ENCODE data around the gene KRT80. TPM values are rescaled to one million over a fixed set of nuclear protein-coding genes. Genes with fewer than 3 reads are reported as not detected.

Gene KRT80
- total and polyA plus RNA-seq, 3 donors from 2014 or later, result 0.50 to 1.0 (median 0.94) TPM

DNA sequence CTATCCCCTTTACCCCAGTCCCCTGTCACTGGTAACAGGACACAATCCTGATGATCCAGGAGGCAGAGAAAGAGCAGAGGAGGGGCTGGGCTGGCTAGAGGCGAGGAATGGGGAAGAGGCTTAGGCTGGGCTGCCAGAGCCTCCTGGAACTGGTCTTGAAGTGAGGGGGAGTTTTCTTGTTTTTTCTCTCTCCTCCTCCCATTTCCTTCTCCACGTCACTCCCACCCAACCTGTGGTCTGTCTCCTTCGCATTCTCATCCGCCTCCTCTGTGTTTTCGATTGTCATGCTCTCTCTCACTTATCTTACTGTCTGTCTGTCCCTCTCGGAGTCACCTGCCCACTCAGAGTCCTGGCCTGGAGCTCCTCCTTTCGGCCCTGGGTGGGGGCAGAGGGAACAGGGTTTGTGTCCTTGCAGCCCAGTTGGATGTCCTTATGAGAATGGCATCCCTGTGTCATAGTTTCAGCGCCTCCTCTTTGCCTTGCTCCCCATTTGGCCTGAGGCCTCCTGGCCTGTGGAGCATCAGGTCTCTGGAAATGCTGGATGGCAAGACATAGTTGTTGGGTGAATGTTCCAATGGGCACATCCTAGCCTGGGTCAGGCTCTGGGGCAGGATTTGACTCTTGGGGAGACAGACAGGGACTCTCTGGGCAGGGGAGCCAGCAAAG is 3.4 kb upstream of the KRT80 start:
- no peaks in the 10 kb centered on the region for H3K9me3 ChIP-seq
- H3K27me3 ChIP-seq, result no peaks in the 10 kb centered on the region
- no peak for TF ChIP-seq POLR2A (IDR thresholded peaks at IDR 0.05)
- TF ChIP-seq, protein P1, sequence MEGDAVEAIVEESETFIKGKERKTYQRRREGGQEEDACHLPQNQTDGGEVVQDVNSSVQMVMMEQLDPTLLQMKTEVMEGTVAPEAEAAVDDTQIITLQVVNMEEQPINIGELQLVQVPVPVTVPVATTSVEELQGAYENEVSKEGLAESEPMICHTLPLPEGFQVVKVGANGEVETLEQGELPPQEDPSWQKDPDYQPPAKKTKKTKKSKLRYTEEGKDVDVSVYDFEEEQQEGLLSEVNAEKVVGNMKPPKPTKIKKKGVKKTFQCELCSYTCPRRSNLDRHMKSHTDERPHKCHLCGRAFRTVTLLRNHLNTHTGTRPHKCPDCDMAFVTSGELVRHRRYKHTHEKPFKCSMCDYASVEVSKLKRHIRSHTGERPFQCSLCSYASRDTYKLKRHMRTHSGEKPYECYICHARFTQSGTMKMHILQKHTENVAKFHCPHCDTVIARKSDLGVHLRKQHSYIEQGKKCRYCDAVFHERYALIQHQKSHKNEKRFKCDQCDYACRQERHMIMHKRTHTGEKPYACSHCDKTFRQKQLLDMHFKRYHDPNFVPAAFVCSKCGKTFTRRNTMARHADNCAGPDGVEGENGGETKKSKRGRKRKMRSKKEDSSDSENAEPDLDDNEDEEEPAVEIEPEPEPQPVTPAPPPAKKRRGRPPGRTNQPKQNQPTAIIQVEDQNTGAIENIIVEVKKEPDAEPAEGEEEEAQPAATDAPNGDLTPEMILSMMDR (IDR thresholded peaks at IDR 0.05), result no peak
- peaks cover 29% of the 10 kb centered on the region for H3K4me1 ChIP-seq
- no peaks in the 10 kb centered on the region for H3K36me3 ChIP-seq (ENCODE audit: low read depth, missing control alignments)
- DNase-seq, result peak; percentile 41
- intact Hi-C loops (cut with DNase I; ENCODE audit: low total_unique reads), result no loop called here
- H3K4me3 ChIP-seq, result no peak overlapping the region
- 61 to 86% methylated on average over 8 of the region's 8 CpGs for WGBS, 2 donors
- no peak overlapping the region for H3K27ac ChIP-seq

DNA sequence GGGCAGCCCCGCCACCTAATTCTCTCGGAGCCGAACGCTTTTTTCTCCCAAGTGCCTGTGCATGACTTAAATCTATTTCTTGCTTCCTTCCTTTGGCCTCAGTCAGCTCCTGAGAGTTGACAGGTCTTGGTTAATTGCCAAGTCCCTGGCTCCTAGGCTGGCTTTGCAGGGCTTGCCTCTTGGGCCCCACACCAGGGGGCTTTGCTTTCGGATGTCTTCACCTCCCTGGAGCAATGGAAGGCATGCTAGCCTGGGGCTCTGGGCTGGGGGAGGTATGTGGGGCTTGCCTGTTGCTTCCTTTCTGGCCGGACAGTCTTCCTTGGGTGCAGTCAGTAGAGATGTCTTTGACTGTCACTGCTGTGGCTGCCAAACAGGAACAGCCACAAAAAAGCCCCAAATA is 2.2 kb upstream of the KRT80 start:
- TF ChIP-seq, protein P1 (IDR thresholded peaks at IDR 0.05), result no peak
- no peak for TF ChIP-seq POLR2A (IDR thresholded peaks at IDR 0.05)
- 75 to 76% methylated on average over 6 of the region's 6 CpGs for WGBS, 2 donors
- no peaks in the 10 kb centered on the region for H3K36me3 ChIP-seq (ENCODE audit: low read depth, missing control alignments)
- H3K27me3 ChIP-seq, result no peaks in the 10 kb centered on the region
- no peak overlapping the region for H3K27ac ChIP-seq
- H3K9me3 ChIP-seq, result no peaks in the 10 kb centered on the region
- DNase-seq, result no peak
- intact Hi-C loops (cut with DNase I; ENCODE audit: low total_unique reads), result no loop called here
- H3K4me3 ChIP-seq, result no peak overlapping the region
- peaks cover 35% of the 10 kb centered on the region for H3K4me1 ChIP-seq

DNA sequence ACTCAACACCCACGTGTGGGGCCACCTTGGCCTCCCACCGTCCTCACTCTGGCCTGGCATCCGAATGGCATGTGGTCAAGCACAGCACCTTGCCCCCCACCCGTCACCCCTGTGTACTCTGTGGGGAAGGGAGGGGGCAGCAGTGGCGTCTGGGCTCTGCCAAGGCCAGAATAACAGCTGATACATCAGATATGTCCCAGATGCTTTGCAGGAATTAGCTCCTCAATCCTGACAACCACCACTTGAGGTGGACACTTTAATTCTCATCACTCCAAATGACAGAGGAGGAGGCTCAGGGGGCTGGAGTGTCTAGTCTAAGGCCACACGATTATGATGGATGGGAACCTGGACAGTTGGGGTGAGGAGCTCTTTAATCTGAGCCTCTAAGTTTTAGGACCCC is 1.7 kb upstream of the KRT80 start:
- WGBS, 2 donors, result 74 to 77% methylated on average over 5 to 6 of the region's 6 CpGs
- H3K4me1 ChIP-seq, result peaks cover 35% of the 10 kb centered on the region
- DNase-seq, result no peak

DNA sequence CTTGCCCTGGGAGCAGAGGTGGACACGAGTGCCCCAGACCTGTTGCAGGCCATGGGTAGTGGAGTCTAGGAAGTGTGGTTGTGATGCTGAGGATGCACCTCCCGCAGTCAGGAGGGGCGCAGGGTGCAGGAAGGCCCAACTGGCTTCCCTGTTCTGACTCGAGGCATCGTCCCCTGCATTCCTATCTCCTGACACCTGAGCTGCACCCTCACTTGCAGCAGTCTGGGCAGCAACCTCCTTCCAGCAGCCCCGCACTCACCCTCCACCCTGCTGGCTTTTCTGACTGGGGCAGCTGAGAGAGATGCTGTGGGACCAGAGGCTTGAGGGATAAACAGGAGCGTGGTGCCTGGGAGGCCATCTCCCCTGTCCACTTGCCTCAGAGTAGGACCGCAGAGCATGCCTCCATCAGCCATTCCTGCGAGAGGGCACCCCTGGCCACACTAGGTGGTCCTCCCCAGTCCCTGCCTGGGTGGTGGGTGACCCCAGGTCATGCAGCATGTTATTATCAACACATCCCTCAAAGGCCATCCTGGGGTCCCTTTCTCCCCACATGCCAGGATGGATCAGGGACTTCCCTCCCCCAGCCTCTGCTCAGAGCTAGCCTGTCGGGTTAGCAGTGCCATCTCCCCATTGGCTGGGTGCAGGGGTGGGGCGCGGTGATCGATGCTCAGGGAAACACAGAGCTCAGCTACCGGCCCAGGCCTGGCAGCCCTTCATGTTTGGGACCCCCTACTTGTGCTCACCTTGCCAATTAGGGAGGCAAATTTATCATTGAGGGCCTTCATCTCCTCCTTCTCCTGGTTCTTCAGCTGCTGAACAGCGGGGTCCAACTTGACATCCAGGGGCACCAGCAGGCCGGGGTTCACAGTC is 719 bp downstream of the KRT80 start:
- Histone ChIP-seq H3K9me3 (no peaks in the 10 kb centered on the region), H3K36me3 (ENCODE audit: low read depth, missing control alignments) (no peaks in the 10 kb centered on the region), H3K27me3 (no peaks in the 10 kb centered on the region), H3K4me3 (no peak overlapping the region), H3K4me1 (peaks cover 35% of the 10 kb centered on the region), H3K27ac (no peak overlapping the region)
- intact Hi-C loops (cut with DNase I; ENCODE audit: low total_unique reads), result no loop called here
- TF ChIP-seq, protein P1 (IDR thresholded peaks at IDR 0.05), result no peak
- no peak for TF ChIP-seq POLR2A (IDR thresholded peaks at IDR 0.05)
- WGBS, 2 donors, result 85 to 91% methylated on average over 14 to 16 of the region's 16 CpGs
- no peak for DNase-seq

More for the DNA sequence above, 1.7 kb upstream of the KRT80 start:
- intact Hi-C loops (cut with DNase I; ENCODE audit: low total_unique reads), result no loop called here
- Histone ChIP-seq H3K9me3 (no peaks in the 10 kb centered on the region), H3K36me3 (ENCODE audit: low read depth, missing control alignments) (no peaks in the 10 kb centered on the region), H3K4me3 (no peak overlapping the region), H3K27ac (no peak overlapping the region), H3K27me3 (no peaks in the 10 kb centered on the region)
- no peak for TF ChIP-seq POLR2A (IDR thresholded peaks at IDR 0.05)
- TF ChIP-seq, protein P1 (IDR thresholded peaks at IDR 0.05), result no peak
